ENCODE results near the gene ZNF521. TPM values are rescaled to one million over a fixed set of nuclear protein-coding genes. Genes with fewer than 3 reads are reported as not detected.

The ZNF521 gene
- total RNA-seq, 1 experiment from 2014 or later: 0.04 TPM

GRCh38 chr18:25189391-25190185, 162.4 kb downstream of the ZNF521 start:
- POLR2A ChIA-PET (ENCODE audit: unreplicated experiment): no interaction called here
- no peaks in the 10 kb centered on the region for H3K9me2 ChIP-seq (replicated peaks; ENCODE audit: low read length)
- no peaks in the 10 kb centered on the region for H3K4me1 ChIP-seq (ENCODE audit: insufficient read depth, low read length)
- H3K27me3 ChIP-seq (ENCODE audit: low read length): peaks cover 83% of the 10 kb centered on the region
- TF ChIP-seq CTCF (conservative IDR thresholded peaks at IDR 0.05; ENCODE audit: low read depth, low read length): no peak
- TF ChIP-seq EZH2 (IDR thresholded peaks at IDR 0.05; ENCODE audit: low read length, unreplicated experiment): no peak
- TF ChIP-seq EZH2phosphoT487 (IDR thresholded peaks at IDR 0.05; ENCODE audit: borderline replicate concordance, low read length): no peak
- no peaks in the 10 kb centered on the region for H3K79me2 ChIP-seq (ENCODE audit: low read length)
- no peaks in the 10 kb centered on the region for H3K36me3 ChIP-seq (ENCODE audit: low read depth, low read length)
- no peak overlapping the region for H3K27ac ChIP-seq (ENCODE audit: low read length)
- no TSS peak for BruUV-seq (replicated peaks)
- CTCF ChIA-PET: no interaction called here
- H3K9me3 ChIP-seq (ENCODE audit: low read length): no peaks in the 10 kb centered on the region
- no peak for ATAC-seq
- DNase-seq: no peak
- no peaks in the 10 kb centered on the region for H3F3A ChIP-seq (ENCODE audit: low read length, unreplicated experiment)
- H3K4me3 ChIP-seq (ENCODE audit: low read length): no peak overlapping the region
- no peaks in the 10 kb centered on the region for H4K20me1 ChIP-seq (ENCODE audit: low read length)
- no peak overlapping the region for H2AFZ ChIP-seq (ENCODE audit: low read length)
- H3K9ac ChIP-seq (ENCODE audit: low read length): no peak overlapping the region
- intact Hi-C loops (cut with micrococcal nuclease): loop anchor here (10.0 kb wide), 1 partner anchor 165 kb away; the partner anchor contains the start of gene ZNF521
- no peak overlapping the region for H3K4me2 ChIP-seq (ENCODE audit: low read length)

DNA sequence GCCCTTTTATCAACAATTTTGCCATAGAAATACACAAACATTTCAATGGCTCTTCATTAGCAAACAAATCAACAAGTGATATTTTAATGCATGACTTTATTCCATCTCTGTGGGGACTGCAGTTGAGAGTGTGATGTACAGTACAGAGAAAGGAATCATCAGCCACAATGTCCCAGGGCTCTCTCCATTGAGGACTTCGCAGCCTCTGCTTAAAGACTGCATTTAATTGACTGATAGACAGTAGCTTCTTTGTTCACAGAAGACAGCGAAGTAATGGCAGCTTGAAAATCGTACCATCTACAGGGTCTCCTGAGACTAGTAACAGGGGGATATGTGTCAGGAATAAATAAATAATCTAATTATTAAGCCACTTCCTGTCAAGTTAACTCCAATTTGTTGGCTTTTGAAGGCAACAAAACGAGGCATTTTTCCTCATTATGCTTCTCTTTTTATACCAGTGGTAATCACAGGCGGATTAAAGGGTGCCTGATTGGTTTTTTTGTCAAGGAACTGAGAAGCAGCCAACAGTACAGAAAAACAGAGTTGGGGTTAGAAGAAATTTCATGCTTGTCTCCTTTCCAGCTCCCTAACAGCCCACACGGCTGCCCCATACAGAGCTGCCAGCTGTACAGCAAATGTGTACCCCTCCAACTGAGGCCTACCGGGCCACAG, 164.3 kb downstream of the ZNF521 start:
- H3K79me2 ChIP-seq (ENCODE audit: low read length): no peaks in the 10 kb centered on the region
- ChIA-PET CTCF (no interaction called here), POLR2A (ENCODE audit: unreplicated experiment) (no interaction called here)
- H3K9ac ChIP-seq (ENCODE audit: low read length): no peak overlapping the region
- H3K27ac ChIP-seq (ENCODE audit: low read length): no peak overlapping the region
- no peaks in the 10 kb centered on the region for H3K9me3 ChIP-seq (ENCODE audit: low read length)
- H3K4me2 ChIP-seq (ENCODE audit: low read length): no peak overlapping the region
- no peak overlapping the region for H2AFZ ChIP-seq (ENCODE audit: low read length)
- no peaks in the 10 kb centered on the region for H3F3A ChIP-seq (ENCODE audit: low read length, unreplicated experiment)
- H3K27me3 ChIP-seq (ENCODE audit: low read length): peaks cover 86% of the 10 kb centered on the region
- H3K4me3 ChIP-seq (ENCODE audit: low read length): no peak overlapping the region
- no peaks in the 10 kb centered on the region for H3K9me2 ChIP-seq (replicated peaks; ENCODE audit: low read length)
- H3K4me1 ChIP-seq (ENCODE audit: insufficient read depth, low read length): no peaks in the 10 kb centered on the region
- H4K20me1 ChIP-seq (ENCODE audit: low read length): no peaks in the 10 kb centered on the region
- BruUV-seq (replicated peaks): no TSS peak
- no peak for ATAC-seq
- no peak for DNase-seq
- H3K36me3 ChIP-seq (ENCODE audit: low read depth, low read length): no peaks in the 10 kb centered on the region
- TF ChIP-seq EZH2phosphoT487 (IDR thresholded peaks at IDR 0.05; ENCODE audit: borderline replicate concordance, low read length) (no peak), CTCF (conservative IDR thresholded peaks at IDR 0.05; ENCODE audit: low read depth, low read length) (no peak), EZH2 (IDR thresholded peaks at IDR 0.05; ENCODE audit: low read length, unreplicated experiment) (no peak)
- intact Hi-C loops (cut with micrococcal nuclease): no loop called here

DNA sequence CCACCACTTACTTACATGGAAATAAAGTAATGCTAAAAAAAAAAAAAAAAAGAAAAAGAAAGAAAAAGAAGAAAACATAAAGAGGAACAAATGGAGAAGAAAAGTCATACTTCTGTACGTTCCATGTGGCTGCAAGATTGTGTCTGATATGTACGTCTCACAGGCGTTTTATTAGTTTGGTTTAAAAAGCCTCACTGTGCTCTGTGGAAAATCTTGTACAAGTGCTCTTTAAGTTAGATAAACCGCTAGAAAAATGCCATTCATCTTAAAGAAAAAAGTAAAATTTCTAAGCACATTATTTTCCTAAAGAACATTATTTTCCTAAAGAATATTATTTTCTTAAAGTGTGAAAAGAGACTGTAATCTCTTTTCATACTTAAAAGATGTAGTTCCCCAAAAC, 165.1 kb downstream of the ZNF521 start:
- no peak overlapping the region for H3K9ac ChIP-seq (ENCODE audit: low read length)
- H3K27ac ChIP-seq (ENCODE audit: low read length): no peak overlapping the region
- CTCF ChIA-PET: no interaction called here
- no peaks in the 10 kb centered on the region for H3K9me3 ChIP-seq (ENCODE audit: low read length)
- no peaks in the 10 kb centered on the region for H4K20me1 ChIP-seq (ENCODE audit: low read length)
- no peaks in the 10 kb centered on the region for H3K9me2 ChIP-seq (replicated peaks; ENCODE audit: low read length)
- BruUV-seq (replicated peaks): no TSS peak
- no peaks in the 10 kb centered on the region for H3F3A ChIP-seq (ENCODE audit: low read length, unreplicated experiment)
- POLR2A ChIA-PET (ENCODE audit: unreplicated experiment): no interaction called here
- intact Hi-C loops (cut with micrococcal nuclease): no loop called here
- H3K4me2 ChIP-seq (ENCODE audit: low read length): no peak overlapping the region
- H3K79me2 ChIP-seq (ENCODE audit: low read length): no peaks in the 10 kb centered on the region
- TF ChIP-seq EZH2 (IDR thresholded peaks at IDR 0.05; ENCODE audit: low read length, unreplicated experiment): no peak
- no peak for TF ChIP-seq EZH2phosphoT487 (IDR thresholded peaks at IDR 0.05; ENCODE audit: borderline replicate concordance, low read length)
- no peak for TF ChIP-seq CTCF (conservative IDR thresholded peaks at IDR 0.05; ENCODE audit: low read depth, low read length)
- H3K27me3 ChIP-seq (ENCODE audit: low read length): peaks cover 85% of the 10 kb centered on the region
- ATAC-seq (no peak), DNase-seq (no peak)
- no peak overlapping the region for H2AFZ ChIP-seq (ENCODE audit: low read length)
- H3K4me1 ChIP-seq (ENCODE audit: insufficient read depth, low read length): no peaks in the 10 kb centered on the region
- no peak overlapping the region for H3K4me3 ChIP-seq (ENCODE audit: low read length)
- H3K36me3 ChIP-seq (ENCODE audit: low read depth, low read length): no peaks in the 10 kb centered on the region
